BLaER1 (cell line): ENCODE results near the gene TTC7B.
A peak's percentile ranks its signal among the peaks of the same experiment; 100 is the strongest.

Experiments used
- H3K27ac ChIP-seq: shearing (Covaris generic); formaldehyde crosslinking; 2 replicates; pipeline ENCODE4 v1.8.1; 2022
- H3K27me3 ChIP-seq: shearing (Covaris generic); formaldehyde crosslinking; 2 replicates; pipeline ENCODE4 v1.8.1; 2022
- H3K36me3 ChIP-seq: shearing (Covaris generic); formaldehyde crosslinking; 2 replicates; pipeline ENCODE4 v1.8.1; 2022
- H3K4me1 ChIP-seq: shearing (Covaris generic); formaldehyde crosslinking; 2 replicates; pipeline ENCODE4 v1.8.1; 2022
- H3K4me2 ChIP-seq: shearing (Covaris generic); formaldehyde crosslinking; 2 replicates; pipeline ENCODE4 v1.8.1; 2022
- H3K4me3 ChIP-seq: shearing (Covaris generic); formaldehyde crosslinking; 2 replicates; pipeline ENCODE4 v1.8.1; 2022
- H3K9ac ChIP-seq: shearing (Covaris generic); formaldehyde crosslinking; 2 replicates; pipeline ENCODE4 v1.8.1; 2022
- H3K9me3 ChIP-seq: shearing (Covaris generic); formaldehyde crosslinking; 2 replicates; pipeline ENCODE4 v1.8.1; 2022
- H4K20me1 ChIP-seq: shearing (Covaris generic); formaldehyde crosslinking; 2 replicates; pipeline ENCODE4 v1.8.1; 2022
- Cebpa-rat ChIP-seq: shearing (Covaris generic); IDR thresholded peaks from 2 replicates; pipeline ENCODE4 v1.8.1; 2022

The TTC7B gene

GRCh38 chr14:90641168-90641567 is 175.1 kb downstream of the TTC7B start:
- peaks cover 24% of the 10 kb centered on the region for H3K36me3 ChIP-seq
- no peaks in the 10 kb centered on the region for H3K4me1 ChIP-seq
- no peaks in the 10 kb centered on the region for H4K20me1 ChIP-seq
- TF ChIP-seq Cebpa-rat, result no peak
- H3K27me3 ChIP-seq, result no peaks in the 10 kb centered on the region
- H3K27ac ChIP-seq, result no peak overlapping the region
- H3K9me3 ChIP-seq, result no peaks in the 10 kb centered on the region
- H3K4me3 ChIP-seq, result no peak overlapping the region
- H3K9ac ChIP-seq, result no peak overlapping the region
- H3K4me2 ChIP-seq, result no peak overlapping the region

GRCh38 chr14:90639641-90640040 is 176.6 kb downstream of the TTC7B start:
- Histone ChIP-seq H3K27me3 (no peaks in the 10 kb centered on the region), H3K4me1 (no peaks in the 10 kb centered on the region), H3K4me2 (no peak overlapping the region), H3K36me3 (peaks cover 19% of the 10 kb centered on the region), H3K9me3 (no peaks in the 10 kb centered on the region), H3K27ac (no peak overlapping the region), H3K9ac (no peak overlapping the region), H3K4me3 (no peak overlapping the region), H4K20me1 (no peaks in the 10 kb centered on the region)
- no peak for TF ChIP-seq Cebpa-rat

DNA sequence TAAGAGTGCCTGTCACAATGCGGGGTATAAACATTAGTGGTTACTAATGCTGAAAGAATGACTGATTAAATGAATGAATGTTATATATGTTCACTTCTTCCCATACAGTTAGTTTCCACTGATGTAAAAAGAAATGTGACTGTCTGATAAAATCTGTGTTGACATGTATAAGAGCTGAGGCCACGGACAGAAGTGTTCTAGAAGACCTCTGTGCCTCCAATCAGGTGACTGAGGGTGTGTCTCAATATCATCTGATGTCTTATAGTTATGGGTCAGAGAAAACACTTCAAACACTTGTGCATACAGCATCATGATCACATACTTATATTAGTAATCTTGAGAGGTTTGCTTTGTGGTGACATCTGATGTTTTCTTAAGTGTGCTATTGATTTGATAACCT is 183.4 kb downstream of the TTC7B start:
- Histone ChIP-seq H3K9me3 (peaks cover 11% of the 10 kb centered on the region; the same call in 1 of the 2 replicates), H3K36me3 (peaks cover 6% of the 10 kb centered on the region; the same call in 1 of the 2 replicates), H4K20me1 (no peaks in the 10 kb centered on the region), H3K4me2 (peak overlapping the region; percentile 90; the same call in 1 of the 2 replicates), H3K4me3 (no peak overlapping the region), H3K27me3 (no peaks in the 10 kb centered on the region), H3K9ac (no peak overlapping the region), H3K27ac (no peak overlapping the region), H3K4me1 (peaks cover 49% of the 10 kb centered on the region)
- TF ChIP-seq Cebpa-rat, result no peak

DNA sequence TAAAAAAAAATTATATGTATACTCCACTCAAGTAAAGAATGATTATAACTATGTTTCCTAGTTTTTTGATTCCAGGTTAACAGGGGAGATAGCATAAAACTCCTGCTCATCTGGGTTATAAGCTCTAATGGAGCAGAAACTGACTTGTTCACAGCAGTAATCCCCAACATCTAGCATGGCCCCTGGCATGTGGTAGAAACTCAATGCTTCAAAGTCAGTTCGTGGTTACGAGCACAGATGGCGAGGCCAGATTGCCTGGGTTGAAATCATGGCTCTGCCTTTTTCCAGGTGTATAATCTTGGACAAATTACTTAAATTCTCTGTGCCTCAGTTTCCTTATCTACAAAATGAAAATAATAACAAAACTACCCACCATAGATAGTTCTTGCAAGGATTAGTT is 183.8 kb downstream of the TTC7B start:
- Histone ChIP-seq H3K9ac (no peak overlapping the region), H3K27ac (no peak overlapping the region), H3K36me3 (peaks cover 6% of the 10 kb centered on the region; the same call in 1 of the 2 replicates), H3K4me1 (peaks cover 53% of the 10 kb centered on the region), H3K4me2 (peak overlapping the region; percentile 90), H3K27me3 (no peaks in the 10 kb centered on the region), H3K4me3 (no peak overlapping the region), H4K20me1 (no peaks in the 10 kb centered on the region), H3K9me3 (peaks cover 11% of the 10 kb centered on the region; the same call in 1 of the 2 replicates)
- no peak for TF ChIP-seq Cebpa-rat

DNA sequence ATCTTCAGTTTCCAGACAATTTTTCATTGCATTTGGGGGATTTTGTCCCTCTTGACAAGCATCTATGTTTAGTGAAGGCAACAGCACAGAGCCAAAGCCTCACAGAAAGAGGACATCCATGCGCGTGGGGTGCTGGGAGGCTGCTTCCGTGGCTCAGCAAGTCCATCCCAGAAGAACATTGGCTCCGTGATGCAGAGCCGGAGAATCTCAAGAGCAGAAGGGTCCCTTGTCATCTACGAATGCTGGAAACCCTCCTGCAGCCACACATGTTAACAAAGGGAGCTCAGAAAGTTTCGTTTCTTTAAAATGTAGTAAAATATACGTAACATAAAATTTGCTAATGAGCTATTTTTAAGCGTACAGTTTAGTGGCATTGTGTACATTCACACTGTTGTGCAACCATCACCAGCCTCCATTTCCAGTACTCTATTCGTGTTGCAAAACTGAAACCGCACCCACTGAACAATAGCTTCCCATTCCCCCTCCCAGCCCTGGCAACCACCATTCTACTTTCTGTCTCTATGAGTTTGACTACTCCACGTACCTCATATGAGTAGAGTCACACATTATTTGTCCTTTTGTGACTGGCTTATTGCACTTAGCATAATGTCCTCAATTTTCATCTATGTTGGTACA is 185.9 kb downstream of the TTC7B start:
- Histone ChIP-seq H3K4me2 (peak overlapping the region; percentile 90), H3K9ac (no peak overlapping the region), H3K4me3 (no peak overlapping the region), H3K36me3 (peaks cover 6% of the 10 kb centered on the region; the same call in 1 of the 2 replicates), H3K9me3 (peaks cover 11% of the 10 kb centered on the region; the same call in 1 of the 2 replicates), H3K27ac (peak overlapping the region; percentile 15; the same call in 1 of the 2 replicates), H3K27me3 (no peaks in the 10 kb centered on the region), H3K4me1 (peaks cover 63% of the 10 kb centered on the region), H4K20me1 (no peaks in the 10 kb centered on the region)
- peak; percentile 69 for TF ChIP-seq Cebpa-rat

- H3K27me3 ChIP-seq, result no peaks in the 10 kb centered on the region
- peaks cover 63% of the 10 kb centered on the region for H3K4me1 ChIP-seq
- H3K4me3 ChIP-seq, result no peak overlapping the region
- H4K20me1 ChIP-seq, result no peaks in the 10 kb centered on the region
- H3K27ac ChIP-seq, result peak overlapping the region; percentile 15; the same call in 1 of the 2 replicates
- no peak for TF ChIP-seq Cebpa-rat
- H3K9ac ChIP-seq, result no peak overlapping the region
- peak overlapping the region; percentile 90 for H3K4me2 ChIP-seq
- H3K36me3 ChIP-seq, result peaks cover 6% of the 10 kb centered on the region; the same call in 1 of the 2 replicates
- peaks cover 10% of the 10 kb centered on the region; the same call in 1 of the 2 replicates for H3K9me3 ChIP-seq
These were observed 186.8 kb downstream of the TTC7B start for GRCh38 chr14:90629471-90629870.

- H3K27ac ChIP-seq, result peak overlapping the region; percentile 62
- H3K4me1 ChIP-seq, result peaks cover 63% of the 10 kb centered on the region
- H3K9me3 ChIP-seq, result peaks cover 4% of the 10 kb centered on the region; the same call in 1 of the 2 replicates
- no peak overlapping the region for H3K4me3 ChIP-seq
- no peak for TF ChIP-seq Cebpa-rat
- peak overlapping the region; percentile 9; the same call in 1 of the 2 replicates for H3K9ac ChIP-seq
- peak overlapping the region; percentile 90 for H3K4me2 ChIP-seq
- H3K36me3 ChIP-seq, result peaks cover 3% of the 10 kb centered on the region; the same call in 1 of the 2 replicates
- no peaks in the 10 kb centered on the region for H3K27me3 ChIP-seq
- no peaks in the 10 kb centered on the region for H4K20me1 ChIP-seq
These were observed 187.4 kb downstream of the TTC7B start for GRCh38 chr14:90628825-90629224.

DNA sequence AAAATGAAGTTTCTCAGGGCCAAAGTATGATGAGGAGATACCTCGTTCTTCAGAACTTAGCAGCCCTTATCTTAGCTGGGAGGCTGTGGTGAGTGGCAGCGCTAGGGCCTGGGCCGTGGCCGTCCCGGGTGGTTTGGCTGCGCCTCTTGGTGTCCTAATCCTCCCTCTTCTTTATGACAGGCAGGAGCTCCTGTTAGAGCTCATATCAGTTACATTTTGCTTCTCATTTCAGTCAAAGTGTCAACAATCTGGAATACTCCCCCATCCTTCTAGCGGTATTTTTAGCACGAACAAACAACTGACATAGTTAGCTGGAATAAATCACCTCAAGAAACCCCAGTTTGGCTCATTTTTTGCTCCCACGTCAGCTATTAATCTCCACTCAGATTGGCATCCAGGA is 188.8 kb downstream of the TTC7B start:
- no peak for TF ChIP-seq Cebpa-rat
- no peak overlapping the region for H3K4me3 ChIP-seq

GRCh38 chr14:90626550-90626949 is 189.7 kb downstream of the TTC7B start:
- peaks cover 2% of the 10 kb centered on the region; the same call in 1 of the 2 replicates for H3K36me3 ChIP-seq
- TF ChIP-seq Cebpa-rat, result no peak
- no peak overlapping the region for H3K4me3 ChIP-seq
- no peak overlapping the region for H3K9ac ChIP-seq
- H3K27ac ChIP-seq, result no peak overlapping the region
- H4K20me1 ChIP-seq, result no peaks in the 10 kb centered on the region
- peaks cover 51% of the 10 kb centered on the region for H3K4me1 ChIP-seq
- peak overlapping the region; percentile 90; the same call in 1 of the 2 replicates for H3K4me2 ChIP-seq
- no peaks in the 10 kb centered on the region for H3K27me3 ChIP-seq
- no peaks in the 10 kb centered on the region for H3K9me3 ChIP-seq

More for the DNA sequence above, 188.8 kb downstream of the TTC7B start:
- Histone ChIP-seq H3K4me1 (peaks cover 60% of the 10 kb centered on the region), H3K27ac (peak overlapping the region; percentile 62; the same call in 1 of the 2 replicates), H3K27me3 (no peaks in the 10 kb centered on the region), H3K9ac (peak overlapping the region; percentile 9; the same call in 1 of the 2 replicates), H3K4me2 (peak overlapping the region; percentile 90), H3K36me3 (no peaks in the 10 kb centered on the region), H3K9me3 (no peaks in the 10 kb centered on the region), H4K20me1 (no peaks in the 10 kb centered on the region)

- no peak for TF ChIP-seq Cebpa-rat
- Histone ChIP-seq H3K9me3 (no peaks in the 10 kb centered on the region), H4K20me1 (no peaks in the 10 kb centered on the region), H3K4me2 (no peak overlapping the region), H3K27me3 (no peaks in the 10 kb centered on the region), H3K9ac (no peak overlapping the region), H3K4me1 (peaks cover 48% of the 10 kb centered on the region), H3K4me3 (no peak overlapping the region), H3K27ac (no peak overlapping the region), H3K36me3 (peaks cover 13% of the 10 kb centered on the region; the same call in 1 of the 2 replicates)
These were observed 190.8 kb downstream of the TTC7B start for GRCh38 chr14:90625445-90625844.
